ENCODE data around the gene FLAD1.

Gene FLAD1

GRCh38 chr1:155005076-155006011, 22.2 kb downstream of the FLAD1 start:
- DNase-seq, result peak; percentile 58

DNA sequence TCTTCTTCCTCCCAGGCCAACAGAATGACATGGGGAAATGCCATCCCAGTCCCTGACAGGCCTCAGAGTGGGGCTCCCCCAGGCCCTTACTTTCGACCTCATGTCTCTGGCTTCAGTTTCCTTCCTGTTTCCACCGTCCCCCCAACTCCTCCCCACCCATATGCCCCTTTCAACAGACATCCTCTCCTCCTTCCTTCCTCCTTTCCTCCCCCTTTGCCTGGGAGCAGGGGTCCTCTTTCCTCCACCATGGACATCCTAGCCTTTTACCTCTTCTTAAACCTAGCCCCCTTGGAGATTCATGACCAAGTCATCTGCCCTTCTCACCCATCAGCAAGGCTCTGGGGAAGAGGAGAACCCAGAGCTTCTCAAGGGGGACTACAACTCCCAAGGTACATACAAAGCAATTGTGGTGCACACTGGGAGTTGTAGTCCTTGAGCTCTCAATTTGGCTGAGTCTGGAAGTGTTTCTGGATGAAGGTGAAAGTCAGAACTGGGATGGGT, 23.5 kb downstream of the FLAD1 start:
- DNase-seq, result peak; percentile 69

DNA sequence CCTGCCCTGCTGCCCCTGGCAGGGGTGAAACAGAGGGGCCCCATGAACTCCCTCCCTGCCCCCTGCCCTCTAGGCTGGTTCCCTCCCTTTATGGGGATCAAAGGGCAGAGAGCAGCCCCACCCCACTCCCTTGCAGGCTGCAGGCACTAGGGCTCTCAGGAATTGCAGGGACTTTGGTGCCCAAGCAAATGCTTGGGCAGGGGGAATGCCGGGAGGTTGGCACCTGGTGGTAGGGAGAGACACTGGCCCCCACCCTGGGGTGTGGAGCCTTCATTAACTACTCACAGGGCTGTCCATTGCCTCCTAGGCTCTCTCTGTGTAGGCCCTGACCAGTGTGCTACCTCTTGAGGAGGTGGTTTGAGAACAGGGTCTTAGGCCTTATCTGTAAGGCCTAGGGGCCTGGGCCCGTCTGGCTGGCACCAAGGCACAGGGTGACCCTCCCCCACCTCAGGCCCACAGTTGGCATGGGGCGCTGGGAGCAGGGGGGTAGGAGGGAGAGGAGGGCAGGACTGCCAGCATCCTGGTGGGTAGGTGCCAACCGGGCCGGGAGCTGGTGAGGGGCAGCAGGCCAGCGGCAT, 24.2 kb downstream of the FLAD1 start:
- no peak for DNase-seq

DNA sequence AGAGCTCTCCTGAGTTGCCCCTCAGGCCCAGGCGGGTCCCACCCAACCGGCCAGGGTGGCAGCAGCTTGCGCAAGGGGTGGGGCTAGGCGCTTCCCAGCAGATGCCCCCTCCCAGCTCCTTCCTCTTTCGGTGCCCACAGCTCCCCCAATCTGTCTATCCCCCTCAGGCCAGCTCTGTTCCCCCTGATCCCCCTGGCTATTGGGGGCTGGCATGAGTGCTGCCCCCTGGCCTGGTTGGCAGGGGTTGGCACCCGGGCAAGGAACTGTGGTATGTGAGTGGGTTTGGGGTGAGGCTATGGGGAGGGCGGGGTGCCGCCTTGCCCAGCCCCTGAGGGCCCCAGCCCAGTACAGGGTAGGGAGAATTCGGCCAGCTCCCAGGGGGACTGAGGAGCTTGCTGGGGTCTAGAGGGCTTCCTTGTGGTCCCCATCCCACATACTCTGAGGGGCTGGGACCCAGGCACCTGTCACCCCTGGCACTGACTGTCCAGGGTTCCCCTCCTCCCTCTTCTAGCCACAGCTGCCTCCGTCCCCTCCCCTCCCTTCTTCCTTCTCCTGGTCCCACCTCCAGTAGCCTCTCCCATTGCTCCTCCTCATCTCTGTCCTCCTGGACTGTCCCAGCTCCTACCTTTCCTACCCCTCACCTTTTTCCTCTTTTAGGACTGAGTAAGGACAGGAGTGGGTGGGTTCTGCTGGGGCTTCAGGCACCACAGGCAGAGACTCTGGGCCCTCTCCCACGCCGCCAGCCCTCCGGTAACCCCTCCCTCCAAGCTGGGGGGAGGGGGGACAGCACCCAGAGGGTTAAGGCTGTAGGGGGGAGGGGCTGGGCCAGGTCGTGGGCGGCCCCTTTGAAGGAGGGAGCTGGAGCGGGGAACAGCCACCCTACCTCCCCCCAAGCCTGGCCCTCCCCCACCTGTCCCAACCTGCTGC, 25.1 kb downstream of the FLAD1 start:
- peak; percentile 39 for DNase-seq

DNA sequence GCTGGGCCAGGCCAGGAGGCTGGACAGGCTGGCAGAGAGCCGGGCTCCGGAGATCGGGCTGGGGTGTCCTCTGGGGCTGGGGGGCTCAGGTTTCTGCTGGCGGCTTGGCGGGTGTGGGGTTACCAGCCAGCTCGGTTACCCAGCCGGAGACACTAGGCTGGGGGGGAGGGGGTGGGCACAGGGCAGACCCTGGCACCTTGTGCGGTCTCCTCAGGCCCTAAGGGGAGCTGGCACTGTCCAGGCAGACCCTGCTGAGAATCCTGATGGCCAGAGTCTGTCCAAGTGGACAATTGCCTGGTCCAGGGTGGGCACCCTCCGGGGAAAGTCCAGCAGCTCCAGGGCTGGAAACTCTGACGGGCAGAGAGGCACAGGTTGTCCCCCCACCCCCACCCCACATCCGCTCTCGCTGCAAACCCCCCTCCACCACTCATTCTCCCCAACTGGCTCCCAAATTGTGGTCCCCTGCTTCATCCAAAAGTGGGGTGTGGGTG, 26.1 kb downstream of the FLAD1 start:
- DNase-seq, result no peak

- DNase-seq, result no peak
Measured at GRCh38 chr1:155009742-155010141, 26.6 kb downstream of the FLAD1 start.

DNA sequence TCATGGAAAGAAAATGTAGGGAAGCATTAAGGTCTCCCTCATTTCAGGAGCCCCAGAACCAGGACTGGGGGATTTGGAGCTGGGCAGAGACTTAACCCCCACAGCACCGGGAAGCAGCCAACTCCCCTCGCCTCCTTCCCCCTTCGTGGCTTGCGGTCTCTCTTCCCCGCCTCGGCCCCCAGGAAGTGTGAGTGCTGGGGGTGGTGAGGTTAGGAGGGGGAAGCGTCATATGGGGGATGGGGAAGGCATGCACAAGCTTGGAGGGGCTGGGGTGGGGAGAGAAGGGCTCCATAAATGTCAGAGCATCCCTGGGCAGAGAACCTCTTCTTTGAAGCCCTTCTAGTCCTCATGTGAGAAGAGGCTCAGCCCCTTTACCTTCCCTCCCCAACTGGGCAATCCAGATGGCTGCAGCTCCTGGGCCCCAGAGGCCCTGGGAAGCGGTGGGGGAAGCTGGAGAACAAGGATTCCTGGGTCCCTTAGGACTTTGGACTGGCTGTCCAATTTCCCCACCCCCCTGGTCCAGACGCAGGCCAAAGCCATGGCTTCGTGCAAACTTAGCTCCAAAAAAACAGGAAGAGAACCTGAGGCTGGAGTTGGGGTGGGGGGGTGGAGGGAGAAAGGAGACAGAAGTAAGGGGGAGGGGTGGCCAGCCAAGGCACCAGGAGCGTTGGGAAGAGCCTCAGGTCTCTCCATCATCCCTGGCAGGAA, 27.2 kb downstream of the FLAD1 start:
- peak; percentile 44 for DNase-seq

DNA sequence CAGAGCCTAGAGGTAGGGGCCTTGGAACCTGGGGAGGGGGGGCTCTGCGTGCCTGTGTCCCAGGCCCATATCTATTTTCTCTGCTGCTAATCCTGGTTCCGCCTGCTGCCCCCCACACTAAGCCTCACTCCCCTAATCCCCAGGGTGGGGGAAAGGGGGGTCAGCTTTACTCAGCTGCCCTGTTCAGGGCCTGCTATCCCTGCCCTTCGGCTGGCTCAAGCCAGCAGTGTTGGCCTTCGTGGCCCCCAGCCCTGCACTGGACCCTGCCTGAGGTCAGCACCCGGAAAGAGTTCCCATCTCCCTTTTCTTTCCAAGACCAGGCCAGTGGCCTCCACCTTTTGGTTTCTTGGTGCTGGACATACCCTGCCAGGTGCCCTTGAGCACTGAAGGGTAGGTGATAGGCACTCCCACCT, 27.9 kb downstream of the FLAD1 start:
- DNase-seq, result no peak

GRCh38 chr1:155011437-155012025, 28.4 kb downstream of the FLAD1 start:
- no peak for DNase-seq

DNA sequence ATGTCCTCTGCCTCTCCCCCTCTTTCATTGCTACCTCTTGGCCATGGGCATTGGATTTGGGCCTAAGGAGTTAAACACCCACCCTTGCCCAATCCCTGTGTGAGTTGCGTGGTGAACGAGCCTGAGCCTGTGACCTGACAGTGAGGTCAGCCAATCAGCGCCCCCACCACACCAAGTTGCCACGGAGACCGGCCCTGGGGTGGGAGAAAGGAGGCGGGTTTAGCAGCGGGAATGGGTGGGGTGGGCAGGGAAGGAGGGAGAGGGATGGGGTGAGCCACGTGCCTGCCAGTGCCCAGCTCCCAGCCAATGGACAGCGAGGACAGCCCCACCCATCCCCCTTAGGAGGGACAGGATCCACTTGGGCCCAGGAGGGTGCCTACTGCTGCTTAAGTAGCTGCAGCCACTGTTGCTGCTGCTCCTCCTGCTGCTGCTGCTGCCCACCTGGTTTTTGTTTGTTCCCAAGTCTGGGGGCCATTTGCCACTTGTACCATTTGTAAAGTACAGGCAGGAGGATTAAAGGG, 28.9 kb downstream of the FLAD1 start:
- DNase-seq, result peak; percentile 49

- DNase-seq, result no peak
Measured at GRCh38 chr1:155012776-155013602, 29.8 kb downstream of the FLAD1 start.

DNA sequence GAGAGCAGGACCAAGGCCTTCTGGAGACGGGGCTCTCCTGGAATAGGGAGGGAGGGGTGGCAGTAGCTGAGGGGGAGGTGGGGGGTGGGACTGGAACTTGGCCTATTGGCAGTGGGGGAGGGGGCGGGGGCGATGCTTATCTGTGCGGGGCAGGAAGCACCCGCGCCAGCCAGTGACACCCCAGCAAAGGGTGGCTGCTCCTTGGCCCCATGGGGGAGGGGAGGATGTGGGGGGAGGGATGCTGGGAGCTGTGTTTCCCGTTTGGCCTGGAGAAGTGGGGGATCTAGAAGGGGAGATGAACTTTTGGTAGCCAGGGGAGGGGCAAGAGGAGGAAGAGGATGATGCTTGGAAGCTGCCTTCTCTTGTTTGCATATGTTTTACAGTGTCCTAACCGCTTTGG, 30.5 kb downstream of the FLAD1 start:
- DNase-seq, result peak; percentile 52

- DNase-seq, result no peak
Measured at GRCh38 chr1:155014709-155015508, 31.8 kb downstream of the FLAD1 start.

- no peak for DNase-seq
Measured at GRCh38 chr1:155015527-155016230, 32.5 kb downstream of the FLAD1 start.

DNA sequence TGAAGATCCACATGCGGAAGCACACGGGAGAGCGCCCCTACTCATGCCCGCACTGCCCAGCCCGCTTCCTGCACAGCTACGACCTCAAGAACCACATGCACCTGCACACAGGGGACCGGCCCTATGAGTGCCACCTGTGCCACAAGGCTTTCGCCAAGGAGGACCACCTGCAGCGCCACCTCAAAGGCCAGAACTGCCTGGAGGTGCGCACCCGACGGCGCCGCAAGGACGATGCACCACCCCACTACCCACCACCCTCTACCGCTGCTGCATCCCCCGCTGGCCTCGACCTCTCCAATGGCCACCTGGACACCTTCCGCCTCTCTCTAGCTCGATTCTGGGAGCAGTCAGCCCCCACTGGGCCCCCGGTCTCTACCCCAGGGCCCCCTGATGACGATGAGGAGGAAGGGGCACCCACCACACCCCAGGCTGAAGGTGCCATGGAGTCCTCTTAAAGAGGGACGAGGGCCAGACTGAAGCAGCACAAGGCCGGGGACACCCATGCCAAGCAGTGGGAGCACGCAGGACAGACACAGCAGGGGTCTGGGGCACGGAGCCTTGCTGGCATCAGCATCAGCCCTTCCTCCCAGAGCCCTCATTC, 33.2 kb downstream of the FLAD1 start:
- DNase-seq, result no peak

- DNase-seq, result peak; percentile 89
Measured at GRCh38 chr1:155017041-155017945, 34.1 kb downstream of the FLAD1 start.

GRCh38 chr1:155017946-155018316, 34.8 kb downstream of the FLAD1 start:
- DNase-seq, result no peak

All from CD4-positive, alpha-beta T cell treated with Interleukin-21 for 1 hour (primary cell).